ENCODE measurements around the gene WNT5B. TPM values are rescaled to one million over a fixed set of nuclear protein-coding genes. Genes with fewer than 3 reads are reported as not detected.

Gene WNT5B
- total and polyA plus RNA-seq, 9 of the 15 experiments (the other 6 are each of a cell fraction or from before 2014, with no cell fraction given), result 0.42 to 16.8 (median 5.4) TPM

- no TSS peak for BruUV-seq (replicated peaks)
- intact Hi-C loops (cut with micrococcal nuclease) (no loop called here), in situ Hi-C loops (cut with MboI) (loop anchor here (25.0 kb wide), 2 partner anchors 297 to 1022 kb away; no protein-coding TSS in a partner anchor)
- ChIA-PET CTCF (ENCODE audit: low intra/inter-chr PET ratio) (interaction anchor here (0.6 to 2.9 kb wide), 3 partner anchors 305 to 1112 kb away, joined by 4 to 25 read pairs (median 4); no protein-coding TSS in a partner anchor), POLR2A (interaction anchor here (1.7 kb wide), 1 partner anchor 467 kb away, joined by 14 read pairs; no protein-coding TSS in a partner anchor)
- H3K27ac ChIP-seq (ENCODE audit: extremely low read depth, low read depth, low read length), result no peak overlapping the region
- no peaks in the 10 kb centered on the region for H3K9me3 ChIP-seq (replicated peaks; ENCODE audit: control insufficient read depth, insufficient read depth, low read depth, low read length)
- no peaks in the 10 kb centered on the region for H3K9me1 ChIP-seq (ENCODE audit: control insufficient read depth, insufficient read depth, low read length)
- DNase-seq (ENCODE audit: extremely low read depth in 1 of 4, low spot score in 3 of 4), result no peak
- no peaks in the 10 kb centered on the region for H4K20me1 ChIP-seq (replicated peaks; ENCODE audit: control insufficient read depth, insufficient read depth, low read length)
- H3K79me2 ChIP-seq (ENCODE audit: control insufficient read depth, insufficient read depth, low read length), result no peaks in the 10 kb centered on the region; the same call in 2 of the 3 replicates
- H3K27me3 ChIP-seq (ENCODE audit: control insufficient read depth in 2 of 2, insufficient read depth in 2 of 2, low read length in 2 of 2), result no peaks in the 10 kb centered on the region
- FAIRE-seq, result no peak
- H3K9ac ChIP-seq (ENCODE audit: insufficient read depth in 1 of 2, low read depth in 2 of 2, low read length in 2 of 2), result no peak overlapping the region
- H3K4me3 ChIP-seq, result no peak overlapping the region
- H2AFZ ChIP-seq (ENCODE audit: low read depth, low read length), result no peak overlapping the region
- 76% methylated on average over 4 of the region's 4 CpGs for WGBS (ENCODE audit: insufficient coverage, low coverage, missing lambda C conversion rate)
- no peaks in the 10 kb centered on the region for H3K36me3 ChIP-seq (ENCODE audit: control insufficient read depth, insufficient read depth, low read length)
- TF ChIP-seq TARDBP (IDR thresholded peaks at IDR 0.05) (no peak), EP400 (IDR thresholded peaks at IDR 0.05) (no peak), CHD2 (IDR thresholded peaks at IDR 0.05; ENCODE audit: low read depth, low read length) (no peak), ZFX (CRISPR knock-in tag; IDR thresholded peaks at IDR 0.05) (no peak), E2F4 (CRISPR knock-in tag; IDR thresholded peaks at IDR 0.05; ENCODE audit: low read depth) (no peak), ZBTB8A (IDR thresholded peaks at IDR 0.05; ENCODE audit: partially characterized antibody) (no peak), IFI16 (CRISPR knock-in tag; IDR thresholded peaks at IDR 0.05) (no peak), ASH1L (IDR thresholded peaks at IDR 0.05; ENCODE audit: borderline replicate concordance, low read depth, partially characterized antibody) (no peak), NUFIP1 (IDR thresholded peaks at IDR 0.05; ENCODE audit: partially characterized antibody) (no peak), TRIM25 (IDR thresholded peaks at IDR 0.05; ENCODE audit: borderline replicate concordance) (no peak), SMARCA5 (IDR thresholded peaks at IDR 0.05) (no peak), NR1H2 (CRISPR knock-in tag; IDR thresholded peaks at IDR 0.05) (no peak), CCAR2 (IDR thresholded peaks at IDR 0.05; ENCODE audit: low read depth, low read length) (no peak), IRF2 (CRISPR knock-in tag; IDR thresholded peaks at IDR 0.05) (no peak), POLR2A (conservative IDR thresholded peaks at IDR 0.05) (no peak)
- ATAC-seq, result no peak
- peaks cover 0 to 2% of the 10 kb centered on the region in 2 experiments; a peak in 2 of 5 replicates for H3K4me1 ChIP-seq (replicated peaks in 1 of 2; ENCODE audit: control insufficient read depth in 2 of 2, insufficient read depth in 2 of 2, low read length in 2 of 2)
- no peak overlapping the region for H3K4me2 ChIP-seq (ENCODE audit: insufficient read depth, low read length)
These were observed 44.7 kb upstream of the WNT5B start for GRCh38 chr12:1584326-1584725.

Data from K562 (cell line).